Prostate gland (tissue), 2 donors: ENCODE measurements around the gene TSC22D2. TPM values are rescaled to one million over a fixed set of nuclear protein-coding genes. Genes with fewer than 3 reads are reported as not detected.

Source experiments
- DNase-seq: peaks from one replicate; pipeline ENCODE4 v3.0.0-alpha.2; 2019; ENCODE audit warnings: low spot score
- H3K27ac ChIP-seq, 2 donors: fragments of 200-600 bp; sonication (generic); 2 replicates each; pipeline ENCODE4 v1.5.1; 2017 to 2019
- H3K27me3 ChIP-seq: fragments of 200-600 bp; sonication (generic); replicated peaks from 2 replicates; pipeline ENCODE4 v1.5.1; 2019; ENCODE audit not compliant: insufficient read depth
- H3K36me3 ChIP-seq, 2 donors: fragments of 200-600 bp; sonication (generic); 1 replicate in 1 of 2; 2 replicates in 1 of 2; pipeline versions ENCODE4 v1.5.1 to v1.8.1; 2017 to 2019
- H3K4me1 ChIP-seq: fragments of 200-600 bp; sonication (generic); replicated peaks from 2 replicates; pipeline ENCODE4 v1.5.1; 2019
- H3K4me3 ChIP-seq, 2 donors: fragments of 200-600 bp; sonication (generic); 2 replicates each; pipeline ENCODE4 v1.5.1; 2017 to 2019
- H3K9me3 ChIP-seq: fragments of 200-600 bp; sonication (generic); 2 replicates; pipeline ENCODE4 v1.5.1; 2017
- POLR2A ChIP-seq: fragments of 450-650 bp; IDR thresholded peaks from one replicate; pipeline ENCODE4 v1.6.1; 2016; ENCODE audit warnings: antibody characterized with exemption, mild to moderate bottlenecking
- POLR2AphosphoS5 ChIP-seq: sonication (generic); formaldehyde crosslinking; IDR thresholded peaks from one replicate; pipeline ENCODE4 v1.6.1; 2017; ENCODE audit warnings: antibody characterized with exemption
- WGBS: methylation state at CpG from one replicate; pipeline ENCODE4 v1.1.5; 2018; 5-methylcytosine and 5-hydroxymethylcytosine counted together
- intact Hi-C: fragments of 100-400 bp; cut with DNase I; formaldehyde crosslinking; loops from one replicate; pipeline ENCODE4 v1.14.2; 2022
- total RNA-seq, 2 donors: library from RNA; depleted of rRNA; stranded (reverse); fragments of >200 nt; gene quantifications; one replicate each; pipeline ENCODE4 v1.1.0, GENCODE V29; 2016
- TF ChIP-seq, protein P1 (sequence below), 4 experiments: fragments of 200-600 bp in 2 of 4; fragments of 450-650 bp in 2 of 4; sonication (generic) in 2 of 4; IDR thresholded peaks; 1 replicate in 3 of 4; 2 replicates in 1 of 4; pipeline ENCODE4 v1.5.1; 2016 to 2019; ENCODE audit warnings: antibody characterized with exemption in 4 of 4, mild to moderate bottlenecking in 2 of 4, moderate library complexity in 2 of 4

The TSC22D2 gene
- total RNA-seq, 2 donors from 2014 or later, result 9.6 to 29.2 TPM

- TF ChIP-seq POLR2A (no peak), POLR2AphosphoS5 (no peak)
- TF ChIP-seq, protein P1, sequence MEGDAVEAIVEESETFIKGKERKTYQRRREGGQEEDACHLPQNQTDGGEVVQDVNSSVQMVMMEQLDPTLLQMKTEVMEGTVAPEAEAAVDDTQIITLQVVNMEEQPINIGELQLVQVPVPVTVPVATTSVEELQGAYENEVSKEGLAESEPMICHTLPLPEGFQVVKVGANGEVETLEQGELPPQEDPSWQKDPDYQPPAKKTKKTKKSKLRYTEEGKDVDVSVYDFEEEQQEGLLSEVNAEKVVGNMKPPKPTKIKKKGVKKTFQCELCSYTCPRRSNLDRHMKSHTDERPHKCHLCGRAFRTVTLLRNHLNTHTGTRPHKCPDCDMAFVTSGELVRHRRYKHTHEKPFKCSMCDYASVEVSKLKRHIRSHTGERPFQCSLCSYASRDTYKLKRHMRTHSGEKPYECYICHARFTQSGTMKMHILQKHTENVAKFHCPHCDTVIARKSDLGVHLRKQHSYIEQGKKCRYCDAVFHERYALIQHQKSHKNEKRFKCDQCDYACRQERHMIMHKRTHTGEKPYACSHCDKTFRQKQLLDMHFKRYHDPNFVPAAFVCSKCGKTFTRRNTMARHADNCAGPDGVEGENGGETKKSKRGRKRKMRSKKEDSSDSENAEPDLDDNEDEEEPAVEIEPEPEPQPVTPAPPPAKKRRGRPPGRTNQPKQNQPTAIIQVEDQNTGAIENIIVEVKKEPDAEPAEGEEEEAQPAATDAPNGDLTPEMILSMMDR (IDR thresholded peaks at IDR 0.05), result no peak
- no peaks in the 10 kb centered on the region for H3K27me3 ChIP-seq
- 80% methylated on average over 2 of the region's 2 CpGs for WGBS
- no peak overlapping the region for H3K27ac ChIP-seq
- H3K4me1 ChIP-seq, result no peaks in the 10 kb centered on the region
- no peaks in the 10 kb centered on the region for H3K9me3 ChIP-seq
- H3K4me3 ChIP-seq, result no peak overlapping the region
- no peak for DNase-seq
- intact Hi-C loops, result no loop called here
- H3K36me3 ChIP-seq, result no peaks in the 10 kb centered on the region
Observed at GRCh38 chr3:150444371-150444770, 36.3 kb downstream of the TSC22D2 start.

DNA sequence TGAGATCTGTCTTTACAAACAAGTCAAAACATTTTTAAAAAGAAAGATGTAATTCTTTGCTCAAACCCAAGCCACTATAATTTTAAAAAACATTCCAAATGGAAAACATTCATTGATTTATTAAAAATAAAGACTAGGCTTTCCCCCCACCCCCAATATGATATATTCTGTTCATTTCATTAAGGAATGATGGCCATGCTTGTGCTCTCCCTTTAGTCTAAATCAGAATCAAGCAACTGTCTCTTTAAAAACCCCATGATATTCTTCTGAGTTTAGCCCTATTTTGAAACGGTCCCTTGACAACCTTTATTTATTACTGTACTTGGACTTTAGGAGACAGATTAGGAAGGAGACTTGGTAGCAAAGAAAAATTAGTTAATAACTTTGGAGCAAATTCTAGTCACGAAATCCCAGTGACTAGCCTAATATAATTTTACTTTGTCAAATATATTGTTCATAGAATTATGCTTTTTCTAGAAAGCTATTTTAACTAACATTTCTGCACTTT is 38.4 kb downstream of the TSC22D2 start:
- DNase-seq, result no peak
- Histone ChIP-seq H3K36me3 (no peaks in the 10 kb centered on the region), H3K4me1 (no peaks in the 10 kb centered on the region), H3K27ac (no peak overlapping the region), H3K4me3 (no peak overlapping the region), H3K27me3 (no peaks in the 10 kb centered on the region), H3K9me3 (no peaks in the 10 kb centered on the region)
- WGBS, result 49% methylated on average over 2 of the region's 2 CpGs
- intact Hi-C loops, result no loop called here
- TF ChIP-seq POLR2AphosphoS5, result no peak
- TF ChIP-seq, protein P1 (IDR thresholded peaks at IDR 0.05), result no peak
- TF ChIP-seq POLR2A, result no peak

- intact Hi-C loops, result no loop called here
- TF ChIP-seq POLR2AphosphoS5 (no peak), POLR2A (no peak)
- TF ChIP-seq, protein P1 (IDR thresholded peaks at IDR 0.05), result no peak
- H3K4me1 ChIP-seq, result no peaks in the 10 kb centered on the region
- no peak overlapping the region for H3K27ac ChIP-seq
- no peaks in the 10 kb centered on the region for H3K36me3 ChIP-seq
- no peaks in the 10 kb centered on the region for H3K9me3 ChIP-seq
- WGBS, result 94% methylated on average over 2 of the region's 2 CpGs
- H3K4me3 ChIP-seq, result no peak overlapping the region
- no peaks in the 10 kb centered on the region for H3K27me3 ChIP-seq
- no peak for DNase-seq
Observed at GRCh38 chr3:150447084-150447483, 39.0 kb downstream of the TSC22D2 start.

- DNase-seq, result no peak
- H3K27ac ChIP-seq, result no peak overlapping the region
- intact Hi-C loops, result no loop called here
- 71% methylated on average over 3 of the region's 3 CpGs for WGBS
- no peaks in the 10 kb centered on the region for H3K9me3 ChIP-seq
- H3K4me3 ChIP-seq, result no peak overlapping the region
- no peaks in the 10 kb centered on the region for H3K27me3 ChIP-seq
- H3K36me3 ChIP-seq, result no peaks in the 10 kb centered on the region
- no peaks in the 10 kb centered on the region for H3K4me1 ChIP-seq
- no peak for TF ChIP-seq POLR2AphosphoS5
- TF ChIP-seq, protein P1 (IDR thresholded peaks at IDR 0.05), result no peak
- TF ChIP-seq POLR2A, result no peak
Observed at GRCh38 chr3:150447631-150448465, 39.8 kb downstream of the TSC22D2 start.

GRCh38 chr3:150449169-150449721 is 41.1 kb downstream of the TSC22D2 start:
- Histone ChIP-seq H3K27me3 (no peaks in the 10 kb centered on the region), H3K9me3 (no peaks in the 10 kb centered on the region), H3K27ac (no peak overlapping the region), H3K4me3 (no peak overlapping the region), H3K36me3 (no peaks in the 10 kb centered on the region), H3K4me1 (no peaks in the 10 kb centered on the region)
- DNase-seq, result no peak
- intact Hi-C loops, result no loop called here
- TF ChIP-seq POLR2A (no peak), POLR2AphosphoS5 (no peak)
- TF ChIP-seq, protein P1 (IDR thresholded peaks at IDR 0.05), result no peak
